Chondrocyte (in vitro differentiated cells): ENCODE measurements around the gene OLA1. TPM values are rescaled to one million over a fixed set of nuclear protein-coding genes. Genes with fewer than 3 reads are reported as not detected.

Experiments
- DNase-seq: peaks from one replicate; pipeline ENCODE4 v3.0.0; 2021; ENCODE audit warnings: mixed read lengths, low spot score
- H3K27ac Mint-ChIP-seq: one replicate; pipeline ENCODE4 v1.8.0; 2021; ENCODE audit warnings: mild to moderate bottlenecking, moderate library complexity, mixed read lengths; ENCODE audit not compliant: unreplicated experiment
- H3K27me3 Mint-ChIP-seq: 2 replicates; pipeline ENCODE4 v1.8.0; 2021; ENCODE audit warnings: low read depth, mixed read lengths
- H3K36me3 Mint-ChIP-seq: 2 replicates; pipeline ENCODE4 v1.8.0; 2021; ENCODE audit warnings: low read depth, mixed read lengths
- H3K4me1 Mint-ChIP-seq: 2 replicates; pipeline ENCODE4 v1.8.0; 2021; ENCODE audit warnings: low read depth, mild to moderate bottlenecking, mixed read lengths
- H3K4me3 Mint-ChIP-seq: one replicate; pipeline ENCODE4 v1.8.0; 2021; ENCODE audit warnings: mild to moderate bottlenecking, moderate library complexity, mixed read lengths; ENCODE audit not compliant: unreplicated experiment
- H3K9me3 Mint-ChIP-seq: 2 replicates; pipeline ENCODE4 v1.8.0; 2021; ENCODE audit warnings: low read depth, mixed read lengths
- CTCF ChIP-seq: fragments of 200-600 bp; sonication (generic); IDR thresholded peaks from 2 replicates; pipeline ENCODE4 v1.5.0; 2021; ENCODE audit warnings: antibody characterized with exemption, mild to moderate bottlenecking, moderate library complexity
- total RNA-seq: library from RNA; stranded (reverse); gene quantifications from 3 replicates; pipeline ENCODE4 v1.2.1, GENCODE V29; 2021

Gene OLA1
- total RNA-seq, 1 donor from 2014 or later = 77.5 TPM

- peaks cover 6% of the 10 kb centered on the region for H3K36me3 Mint-ChIP-seq
- no peak overlapping the region for H3K4me3 Mint-ChIP-seq
- no peaks in the 10 kb centered on the region for H3K9me3 Mint-ChIP-seq
- no peak overlapping the region for H3K27ac Mint-ChIP-seq
- no peak for DNase-seq
- H3K4me1 Mint-ChIP-seq = no peaks in the 10 kb centered on the region
- no peaks in the 10 kb centered on the region for H3K27me3 Mint-ChIP-seq
- TF ChIP-seq CTCF = no peak
Measured at GRCh38 chr2:174071321-174071720, 177.0 kb downstream of the OLA1 start.

GRCh38 chr2:174070281-174070680 is 178.1 kb downstream of the OLA1 start:
- no peak for TF ChIP-seq CTCF
- no peak overlapping the region for H3K27ac Mint-ChIP-seq
- no peaks in the 10 kb centered on the region for H3K4me1 Mint-ChIP-seq
- no peaks in the 10 kb centered on the region for H3K9me3 Mint-ChIP-seq
- H3K4me3 Mint-ChIP-seq = no peak overlapping the region
- peaks cover 6% of the 10 kb centered on the region for H3K36me3 Mint-ChIP-seq
- DNase-seq = no peak
- H3K27me3 Mint-ChIP-seq = no peaks in the 10 kb centered on the region

- no peak overlapping the region for H3K4me3 Mint-ChIP-seq
- H3K9me3 Mint-ChIP-seq = no peaks in the 10 kb centered on the region
- no peaks in the 10 kb centered on the region for H3K27me3 Mint-ChIP-seq
- no peak for TF ChIP-seq CTCF
- no peaks in the 10 kb centered on the region for H3K4me1 Mint-ChIP-seq
- H3K27ac Mint-ChIP-seq = no peak overlapping the region
- H3K36me3 Mint-ChIP-seq = peaks cover 3% of the 10 kb centered on the region
- no peak for DNase-seq
Measured at GRCh38 chr2:174067815-174068214, 180.5 kb downstream of the OLA1 start.

GRCh38 chr2:174066871-174067270 is 181.5 kb downstream of the OLA1 start:
- no peak for DNase-seq
- Mint-ChIP-seq H3K27ac (no peak overlapping the region), H3K4me3 (no peak overlapping the region), H3K9me3 (no peaks in the 10 kb centered on the region), H3K4me1 (no peaks in the 10 kb centered on the region), H3K27me3 (no peaks in the 10 kb centered on the region), H3K36me3 (peaks cover 3% of the 10 kb centered on the region)
- no peak for TF ChIP-seq CTCF

- Mint-ChIP-seq H3K27me3 (no peaks in the 10 kb centered on the region), H3K36me3 (peaks cover 3% of the 10 kb centered on the region), H3K4me3 (no peak overlapping the region), H3K4me1 (peaks cover 11% of the 10 kb centered on the region), H3K27ac (no peak overlapping the region), H3K9me3 (peaks cover 8% of the 10 kb centered on the region)
- TF ChIP-seq CTCF = no peak
- no peak for DNase-seq
Measured at GRCh38 chr2:174063492-174064092, 184.7 kb downstream of the OLA1 start.
